ENCODE measurements around the gene LRRC61.

- TF ChIP-seq POLR2A (IDR thresholded peaks at IDR 0.05) (no peak), CTCF (IDR thresholded peaks at IDR 0.05) (no peak)
Measured at GRCh38 chr7:150351587-150352194, 28.5 kb downstream of the LRRC61 start.
